Testis (tissue), 3 donors: ENCODE data around the gene PPP2CA. TPM values are rescaled to one million over a fixed set of nuclear protein-coding genes. Genes with fewer than 3 reads are reported as not detected.

Source experiments
- DNase-seq: peaks from one replicate; pipeline ENCODE4 v3.0.0-alpha.2; 2019
- H3K27ac ChIP-seq, 2 donors: fragments of 200-600 bp; sonication (generic); one replicate each; pipeline ENCODE4 v1.5.1; 2019
- H3K27me3 ChIP-seq: fragments of 200-600 bp; sonication (generic); one replicate; pipeline ENCODE4 v1.5.1; 2019
- H3K36me3 ChIP-seq: fragments of 200-600 bp; sonication (generic); one replicate; pipeline ENCODE4 v1.5.1; 2017; ENCODE audit warnings: low read depth; ENCODE audit errors: missing control alignments
- H3K4me1 ChIP-seq: fragments of 200-600 bp; sonication (generic); one replicate; pipeline ENCODE4 v1.5.1; 2019
- H3K4me3 ChIP-seq, 2 donors: fragments of 200-600 bp; sonication (generic); one replicate each; pipeline ENCODE4 v1.5.1; 2017 to 2019
- H3K9me3 ChIP-seq: fragments of 200-600 bp; sonication (generic); one replicate; pipeline ENCODE4 v1.5.1; 2017
- POLR2A ChIP-seq: fragments of 450-650 bp; IDR thresholded peaks from one replicate; pipeline ENCODE4 v1.6.1; 2017; ENCODE audit warnings: antibody characterized with exemption, mild to moderate bottlenecking, moderate library complexity
- whole genome bisulfite sequencing, 2 donors: methylation state at CpG; one replicate each; pipeline ENCODE4 v1.1.5; 2018; 5-methylcytosine and 5-hydroxymethylcytosine counted together
- intact Hi-C: fragments of 100-400 bp; cut with DNase I; formaldehyde crosslinking; loops from one replicate; pipeline ENCODE4 v1.15.1; 2023; ENCODE audit warnings: low total_unique reads
- polyA plus RNA-seq: library from polyadenylated mRNA; stranded (reverse); fragments of 350-450 nt; fragmentation: Illumina TruSeq; extraction: RNeasy Lipid Tissue Mini Kit (QIAGEN cat#74804); gene quantifications from one replicate; pipeline ENCODE4 v1.2.3, GENCODE V29; 2014; ENCODE audit warnings: low read depth, low replicate concordance; ENCODE audit not compliant: insufficient read depth
- total RNA-seq, 2 donors: library from RNA; depleted of rRNA; stranded (reverse); fragments of >200 nt; gene quantifications; one replicate each; pipeline ENCODE4 v1.2.3, GENCODE V29; 2016
- TF ChIP-seq, protein P1 (sequence below), 3 experiments: fragments of 450-650 bp in 2 of 3; fragments of 200-600 bp in 1 of 3; sonication (generic) in 1 of 3; IDR thresholded peaks; one replicate each; pipeline ENCODE4 v1.5.1; 2016 to 2019; ENCODE audit warnings: antibody characterized with exemption in 3 of 3, mild to moderate bottlenecking in 2 of 3, moderate library complexity in 1 of 3

PPP2CA gene
- total and polyA plus RNA-seq, 3 donors from 2014 or later, result 105 to 214 (median 125) TPM

DNA sequence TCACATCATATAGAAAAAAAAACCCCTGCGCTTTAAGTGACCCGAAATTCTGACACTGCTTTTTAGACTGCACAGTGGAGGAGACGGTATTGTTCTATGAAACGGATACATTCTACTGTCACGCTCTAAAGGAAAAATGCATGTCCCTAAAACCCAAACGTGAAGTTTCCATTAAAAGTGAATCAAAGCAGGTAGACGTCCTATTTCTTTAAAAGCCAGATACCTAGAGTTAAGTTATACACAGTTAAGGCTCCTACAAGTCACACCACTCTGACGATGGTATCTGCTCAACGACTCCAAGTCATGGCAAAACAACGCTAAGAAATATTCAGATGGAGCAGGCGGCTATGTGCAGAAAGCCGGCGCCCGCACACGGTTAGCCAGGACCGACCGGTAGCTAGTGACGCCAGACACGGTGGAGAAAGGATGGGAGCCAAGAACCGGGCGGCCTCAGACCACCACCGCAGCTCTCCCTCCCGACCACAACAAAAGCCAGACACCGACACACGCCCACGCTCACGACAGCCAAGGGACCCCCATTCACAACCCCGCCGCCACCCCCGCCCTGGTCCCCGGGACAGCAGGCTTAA lies 49.9 kb downstream of the PPP2CA start:
- Histone ChIP-seq H3K27me3 (no peaks in the 10 kb centered on the region), H3K27ac (peak overlapping the region; percentile 100), H3K36me3 (no peaks in the 10 kb centered on the region), H3K4me1 (peaks cover 25% of the 10 kb centered on the region), H3K9me3 (no peaks in the 10 kb centered on the region), H3K4me3 (peak overlapping the region; percentile 94 to 100)
- 0 to 1% methylated on average over 10 to 21 of the region's 31 CpGs for WGBS, 2 donors
- DNase-seq, result no peak
- TF ChIP-seq, protein P1, sequence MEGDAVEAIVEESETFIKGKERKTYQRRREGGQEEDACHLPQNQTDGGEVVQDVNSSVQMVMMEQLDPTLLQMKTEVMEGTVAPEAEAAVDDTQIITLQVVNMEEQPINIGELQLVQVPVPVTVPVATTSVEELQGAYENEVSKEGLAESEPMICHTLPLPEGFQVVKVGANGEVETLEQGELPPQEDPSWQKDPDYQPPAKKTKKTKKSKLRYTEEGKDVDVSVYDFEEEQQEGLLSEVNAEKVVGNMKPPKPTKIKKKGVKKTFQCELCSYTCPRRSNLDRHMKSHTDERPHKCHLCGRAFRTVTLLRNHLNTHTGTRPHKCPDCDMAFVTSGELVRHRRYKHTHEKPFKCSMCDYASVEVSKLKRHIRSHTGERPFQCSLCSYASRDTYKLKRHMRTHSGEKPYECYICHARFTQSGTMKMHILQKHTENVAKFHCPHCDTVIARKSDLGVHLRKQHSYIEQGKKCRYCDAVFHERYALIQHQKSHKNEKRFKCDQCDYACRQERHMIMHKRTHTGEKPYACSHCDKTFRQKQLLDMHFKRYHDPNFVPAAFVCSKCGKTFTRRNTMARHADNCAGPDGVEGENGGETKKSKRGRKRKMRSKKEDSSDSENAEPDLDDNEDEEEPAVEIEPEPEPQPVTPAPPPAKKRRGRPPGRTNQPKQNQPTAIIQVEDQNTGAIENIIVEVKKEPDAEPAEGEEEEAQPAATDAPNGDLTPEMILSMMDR (IDR thresholded peaks at IDR 0.05), result no peak
- TF ChIP-seq POLR2A, result no peak
- intact Hi-C loops, result no loop called here

DNA sequence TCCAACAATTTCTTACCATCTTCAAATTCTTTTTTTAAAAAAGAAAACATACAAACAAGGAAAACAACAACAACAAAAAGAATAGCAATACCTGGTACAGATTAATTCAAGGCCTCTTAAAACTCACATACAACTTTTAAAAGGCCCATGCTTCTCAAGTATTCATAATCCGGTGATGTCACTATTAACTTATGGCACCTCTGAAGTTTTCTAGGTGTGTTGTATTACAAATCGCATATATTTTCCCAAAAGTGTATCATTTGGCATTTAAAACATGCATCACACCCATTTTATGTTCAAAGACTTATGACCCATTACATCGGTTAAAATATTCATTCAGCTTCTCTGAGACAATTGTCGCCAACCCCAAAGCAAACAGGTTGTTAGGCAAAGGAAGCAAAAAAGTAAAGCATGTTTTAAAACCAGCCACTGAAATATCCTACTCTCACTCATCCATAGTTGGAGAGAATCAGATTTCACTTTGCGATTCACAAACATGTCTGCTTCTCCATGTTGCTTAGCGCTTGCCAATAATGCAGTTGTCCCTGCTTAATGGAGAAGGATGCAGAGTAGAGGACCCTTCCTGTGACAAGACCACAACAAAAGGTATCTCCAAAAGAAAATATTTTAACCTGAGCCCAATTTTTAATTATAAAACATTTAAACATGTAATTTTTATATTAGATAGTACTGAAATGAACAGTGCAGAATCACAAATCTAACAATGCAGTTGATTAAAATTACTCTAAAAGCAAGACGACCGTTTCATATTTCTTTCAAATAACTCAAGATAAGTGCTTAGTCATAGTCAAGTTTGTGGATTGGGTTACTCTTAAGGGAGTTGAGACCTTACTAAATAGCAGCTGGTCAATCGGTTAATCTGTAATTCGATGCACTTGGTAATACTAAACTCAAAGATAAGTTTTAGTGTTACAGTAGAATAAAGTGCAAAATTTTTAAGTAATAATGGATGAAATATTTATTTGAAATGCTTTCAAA lies 50.7 kb downstream of the PPP2CA start:
- no peaks in the 10 kb centered on the region for H3K27me3 ChIP-seq
- TF ChIP-seq, protein P1 (IDR thresholded peaks at IDR 0.05), result no peak
- no peak overlapping the region for H3K27ac ChIP-seq
- intact Hi-C loops, result no loop called here
- H3K9me3 ChIP-seq, result no peaks in the 10 kb centered on the region
- no peaks in the 10 kb centered on the region for H3K36me3 ChIP-seq
- peaks cover 25% of the 10 kb centered on the region for H3K4me1 ChIP-seq
- DNase-seq, result no peak
- 8 to 16% methylated on average over 10 of the region's 10 CpGs for WGBS, 2 donors
- peak overlapping the region; percentile 94 to 100 for H3K4me3 ChIP-seq

DNA sequence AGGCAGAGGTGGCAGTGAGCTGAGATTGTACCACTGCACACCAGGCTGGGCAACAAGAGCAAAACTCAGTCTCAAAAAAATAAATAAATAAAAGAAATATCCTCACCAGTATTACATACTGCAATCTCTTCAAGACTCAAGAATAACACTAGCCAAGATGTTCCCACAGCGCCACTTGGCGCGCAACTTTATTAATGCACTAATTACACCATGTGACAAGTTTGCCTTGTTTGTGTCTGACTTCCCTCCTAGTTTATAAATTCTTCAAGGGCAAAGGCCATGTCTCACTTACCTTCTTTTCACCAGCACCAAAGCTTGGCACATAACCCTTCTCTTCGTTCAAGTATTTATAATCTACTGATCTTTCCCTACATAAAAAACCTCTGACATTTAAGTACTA lies 53.9 kb downstream of the PPP2CA start:
- peaks cover 15% of the 10 kb centered on the region for H3K4me1 ChIP-seq
- TF ChIP-seq, protein P1 (IDR thresholded peaks at IDR 0.05), result no peak
- TF ChIP-seq POLR2A, result no peak

DNA sequence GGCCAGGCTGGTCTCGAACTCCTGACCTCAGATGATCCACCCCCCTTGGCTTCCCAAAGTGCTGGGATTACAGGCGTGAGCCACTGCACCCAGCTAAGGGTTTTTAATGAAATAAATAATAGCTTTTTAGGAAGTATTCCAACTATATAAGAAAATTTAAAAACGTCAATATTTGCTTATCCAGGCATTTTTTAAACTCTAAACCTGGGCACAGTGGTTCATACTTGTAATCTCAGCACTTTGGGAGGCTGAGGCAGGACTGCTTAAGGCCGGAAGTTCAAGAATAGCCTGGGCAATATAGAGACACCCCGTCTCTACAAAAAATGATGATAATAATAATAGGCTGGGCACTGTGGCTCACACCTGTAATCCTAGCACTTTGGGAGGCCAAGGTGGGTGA lies 63.3 kb downstream of the PPP2CA start:
- H3K4me1 ChIP-seq, result no peaks in the 10 kb centered on the region
- H3K36me3 ChIP-seq, result no peaks in the 10 kb centered on the region
- 93% methylated on average over 5 of the region's 5 CpGs for WGBS, 2 donors
- no peak overlapping the region for H3K4me3 ChIP-seq
- TF ChIP-seq POLR2A, result no peak
- TF ChIP-seq, protein P1 (IDR thresholded peaks at IDR 0.05), result no peak
- intact Hi-C loops, result no loop called here
- no peak for DNase-seq
- H3K27ac ChIP-seq, result no peak overlapping the region
- no peaks in the 10 kb centered on the region for H3K27me3 ChIP-seq
- no peaks in the 10 kb centered on the region for H3K9me3 ChIP-seq

More for the DNA sequence above, 53.9 kb downstream of the PPP2CA start:
- Histone ChIP-seq H3K4me3 (no peak overlapping the region), H3K27me3 (no peaks in the 10 kb centered on the region), H3K9me3 (no peaks in the 10 kb centered on the region), H3K36me3 (no peaks in the 10 kb centered on the region), H3K27ac (no peak overlapping the region)
- intact Hi-C loops, result no loop called here
- no peak for DNase-seq
- 89 to 91% methylated on average over 4 of the region's 4 CpGs for WGBS, 2 donors
